Measurements from ENCODE around the gene NWD2. TPM values are rescaled to one million over a fixed set of nuclear protein-coding genes. Genes with fewer than 3 reads are reported as not detected.

NWD2 gene
- total RNA-seq, 1 donor from 2014 or later = not detected

DNA sequence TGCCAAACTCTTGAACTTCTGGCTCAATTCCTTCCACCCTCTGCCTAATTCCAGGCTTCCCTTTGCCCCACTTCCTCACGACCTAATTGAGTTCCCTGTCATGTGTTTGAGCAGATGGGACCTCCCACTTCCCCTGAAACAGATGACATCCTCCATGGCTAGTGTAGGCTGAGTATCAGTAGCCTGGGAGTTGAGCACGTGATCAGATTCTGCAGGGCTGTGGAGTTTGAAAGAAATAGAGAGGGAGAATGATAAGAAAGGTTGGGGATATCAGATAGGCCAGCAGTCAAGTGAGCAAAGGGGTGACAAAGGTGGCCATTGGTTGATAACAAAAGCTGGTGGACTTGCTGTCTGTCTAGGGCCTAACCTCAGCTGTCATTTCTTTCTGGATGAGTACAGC is 18.8 kb upstream of the NWD2 start:
- no peaks in the 10 kb centered on the region for H3K4me1 ChIP-seq (ENCODE audit: control insufficient read depth in 3 of 3, insufficient read depth in 3 of 3, low read length in 3 of 3)
- no peaks in the 10 kb centered on the region for H3K36me3 ChIP-seq (ENCODE audit: control insufficient read depth in 3 of 3, insufficient read depth in 3 of 3, low read length in 3 of 3)
- no peak overlapping the region for H3K27ac ChIP-seq (ENCODE audit: low read depth, low read length)
- no peaks in the 10 kb centered on the region for H3K9me3 ChIP-seq (ENCODE audit: control insufficient read depth in 3 of 3, low read length in 3 of 3)
- no peak overlapping the region for H3K9ac ChIP-seq (ENCODE audit: low read depth in 1 of 3, low read length in 3 of 3)
- no peak overlapping the region for H3K4me3 ChIP-seq (ENCODE audit: low read length in 3 of 3)
- no peaks in the 10 kb centered on the region for H3K27me3 ChIP-seq (ENCODE audit: control insufficient read depth in 3 of 3, insufficient read depth in 3 of 3, low read length in 3 of 3)

DNA sequence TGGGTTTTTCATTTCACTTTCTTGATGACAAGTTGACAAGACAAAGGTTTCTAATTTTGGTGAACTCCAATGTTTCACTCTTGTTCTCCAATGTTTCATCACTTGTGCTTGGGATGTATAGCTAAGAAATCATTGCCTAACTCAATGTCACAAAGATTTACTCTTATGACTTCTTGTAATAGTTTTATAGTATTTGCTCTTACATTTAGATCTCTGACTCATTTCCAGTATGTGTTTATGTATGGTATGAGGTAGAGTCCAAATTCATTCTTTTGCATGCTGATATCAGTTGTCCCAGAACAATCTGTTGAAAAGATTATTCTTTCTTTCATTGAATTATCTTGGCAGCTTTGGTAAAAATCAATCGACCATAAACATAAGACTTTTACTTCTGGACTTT is 12.2 kb upstream of the NWD2 start:
- Histone ChIP-seq H3K27me3 (ENCODE audit: control insufficient read depth in 3 of 3, insufficient read depth in 3 of 3, low read length in 3 of 3) (no peaks in the 10 kb centered on the region), H3K4me1 (ENCODE audit: control insufficient read depth in 3 of 3, insufficient read depth in 3 of 3, low read length in 3 of 3) (no peaks in the 10 kb centered on the region), H3K9me3 (ENCODE audit: control insufficient read depth in 3 of 3, low read length in 3 of 3) (no peaks in the 10 kb centered on the region), H3K27ac (ENCODE audit: low read depth, low read length) (no peak overlapping the region), H3K9ac (ENCODE audit: low read depth in 1 of 3, low read length in 3 of 3) (no peak overlapping the region), H3K36me3 (ENCODE audit: control insufficient read depth in 3 of 3, insufficient read depth in 3 of 3, low read length in 3 of 3) (no peaks in the 10 kb centered on the region), H3K4me3 (ENCODE audit: low read length in 3 of 3) (no peak overlapping the region)

DNA sequence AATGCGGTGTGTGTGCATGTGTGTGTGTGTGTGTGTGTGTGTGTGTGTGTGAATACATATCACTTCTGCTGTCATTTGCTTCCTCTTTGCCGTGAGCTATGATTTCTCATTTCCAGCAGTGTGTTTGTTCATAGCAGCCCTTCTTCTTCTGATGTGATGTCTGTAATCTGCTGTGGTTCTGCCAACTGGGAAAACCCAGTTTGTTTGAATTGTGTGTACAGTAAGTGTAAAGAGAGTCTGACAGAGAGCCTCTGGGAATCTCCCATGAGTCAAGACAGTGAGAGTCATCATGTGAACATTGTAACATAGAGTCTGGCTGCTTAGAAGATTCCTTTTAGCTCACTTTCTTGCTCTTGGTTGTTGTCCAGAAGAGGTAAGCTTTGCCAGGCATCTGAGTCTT is 8.4 kb upstream of the NWD2 start:
- no peak overlapping the region for H3K9ac ChIP-seq (ENCODE audit: low read depth in 1 of 3, low read length in 3 of 3)

DNA sequence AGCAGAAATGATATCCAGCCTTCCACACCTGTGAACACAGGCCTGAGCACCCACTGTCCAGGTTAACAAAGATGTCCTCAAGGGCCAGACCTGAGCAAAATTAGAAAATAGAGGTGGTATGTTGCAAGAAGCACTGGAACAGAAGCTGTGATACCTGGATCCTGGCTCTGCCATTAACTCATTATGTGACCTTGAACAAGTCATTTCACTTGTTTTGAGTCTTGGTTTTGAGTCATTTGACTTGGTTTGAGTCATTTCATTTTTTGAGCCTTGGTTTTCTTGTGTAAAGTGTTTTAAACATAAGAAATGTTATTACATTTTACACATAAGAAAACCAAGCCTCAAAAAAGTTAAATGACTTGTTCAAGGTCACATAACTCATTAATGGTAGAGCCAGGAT is 2.9 kb upstream of the NWD2 start:
- no peak overlapping the region for H3K4me3 ChIP-seq (ENCODE audit: low read length in 3 of 3)
- peaks cover 14 to 42% (median 16%) of the 10 kb centered on the region in 3 donors for H3K27me3 ChIP-seq (ENCODE audit: control insufficient read depth in 3 of 3, insufficient read depth in 3 of 3, low read length in 3 of 3)
- H3K36me3 ChIP-seq (ENCODE audit: control insufficient read depth in 3 of 3, insufficient read depth in 3 of 3, low read length in 3 of 3) = no peaks in the 10 kb centered on the region
- no peaks in the 10 kb centered on the region for H3K9me3 ChIP-seq (ENCODE audit: control insufficient read depth in 3 of 3, low read length in 3 of 3)
- no peak overlapping the region for H3K27ac ChIP-seq (ENCODE audit: low read depth, low read length)
- no peaks in the 10 kb centered on the region for H3K4me1 ChIP-seq (ENCODE audit: control insufficient read depth in 3 of 3, insufficient read depth in 3 of 3, low read length in 3 of 3)
- no peak overlapping the region for H3K9ac ChIP-seq (ENCODE audit: low read depth in 1 of 3, low read length in 3 of 3)

More for the DNA sequence above, 8.4 kb upstream of the NWD2 start:
- Histone ChIP-seq H3K36me3 (ENCODE audit: control insufficient read depth in 3 of 3, insufficient read depth in 3 of 3, low read length in 3 of 3) (no peaks in the 10 kb centered on the region), H3K9me3 (ENCODE audit: control insufficient read depth in 3 of 3, low read length in 3 of 3) (no peaks in the 10 kb centered on the region), H3K27me3 (ENCODE audit: control insufficient read depth in 3 of 3, insufficient read depth in 3 of 3, low read length in 3 of 3) (peaks cover 0 to 1% (median 0%) of the 10 kb centered on the region in 3 donors), H3K27ac (ENCODE audit: low read depth, low read length) (no peak overlapping the region), H3K4me3 (ENCODE audit: low read length in 3 of 3) (no peak overlapping the region), H3K4me1 (ENCODE audit: control insufficient read depth in 3 of 3, insufficient read depth in 3 of 3, low read length in 3 of 3) (no peaks in the 10 kb centered on the region)

DNA sequence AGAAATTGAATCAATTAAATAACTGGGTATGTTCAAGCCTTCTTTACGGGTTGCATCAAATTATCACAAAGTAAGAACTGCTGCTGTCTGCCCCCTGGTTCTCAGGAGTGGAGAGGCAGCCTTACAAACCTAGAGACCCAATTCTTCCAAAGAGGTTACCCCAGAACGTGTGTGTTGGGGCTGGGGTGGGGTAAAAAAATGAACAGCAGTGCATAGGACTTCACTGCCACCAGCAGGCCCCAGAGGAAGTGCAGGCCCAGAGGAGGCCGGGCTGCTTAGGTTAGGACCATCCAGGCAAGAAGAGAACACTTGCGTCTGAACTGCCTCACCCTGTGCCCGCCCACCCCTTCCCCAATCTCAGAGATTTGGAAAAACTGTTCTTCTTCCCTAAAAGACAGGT is 1.5 kb upstream of the NWD2 start:
- no peaks in the 10 kb centered on the region for H3K9me3 ChIP-seq (ENCODE audit: control insufficient read depth in 3 of 3, low read length in 3 of 3)
- no peaks in the 10 kb centered on the region for H3K36me3 ChIP-seq (ENCODE audit: control insufficient read depth in 3 of 3, insufficient read depth in 3 of 3, low read length in 3 of 3)
- H3K4me1 ChIP-seq (ENCODE audit: control insufficient read depth in 3 of 3, insufficient read depth in 3 of 3, low read length in 3 of 3) = no peaks in the 10 kb centered on the region
- H3K4me3 ChIP-seq (ENCODE audit: low read length in 3 of 3) = no peak overlapping the region
- peaks cover 14 to 48% (median 16%) of the 10 kb centered on the region in 3 donors for H3K27me3 ChIP-seq (ENCODE audit: control insufficient read depth in 3 of 3, insufficient read depth in 3 of 3, low read length in 3 of 3)
- no peak overlapping the region for H3K9ac ChIP-seq (ENCODE audit: low read depth in 1 of 3, low read length in 3 of 3)
- H3K27ac ChIP-seq (ENCODE audit: low read depth, low read length) = no peak overlapping the region

DNA sequence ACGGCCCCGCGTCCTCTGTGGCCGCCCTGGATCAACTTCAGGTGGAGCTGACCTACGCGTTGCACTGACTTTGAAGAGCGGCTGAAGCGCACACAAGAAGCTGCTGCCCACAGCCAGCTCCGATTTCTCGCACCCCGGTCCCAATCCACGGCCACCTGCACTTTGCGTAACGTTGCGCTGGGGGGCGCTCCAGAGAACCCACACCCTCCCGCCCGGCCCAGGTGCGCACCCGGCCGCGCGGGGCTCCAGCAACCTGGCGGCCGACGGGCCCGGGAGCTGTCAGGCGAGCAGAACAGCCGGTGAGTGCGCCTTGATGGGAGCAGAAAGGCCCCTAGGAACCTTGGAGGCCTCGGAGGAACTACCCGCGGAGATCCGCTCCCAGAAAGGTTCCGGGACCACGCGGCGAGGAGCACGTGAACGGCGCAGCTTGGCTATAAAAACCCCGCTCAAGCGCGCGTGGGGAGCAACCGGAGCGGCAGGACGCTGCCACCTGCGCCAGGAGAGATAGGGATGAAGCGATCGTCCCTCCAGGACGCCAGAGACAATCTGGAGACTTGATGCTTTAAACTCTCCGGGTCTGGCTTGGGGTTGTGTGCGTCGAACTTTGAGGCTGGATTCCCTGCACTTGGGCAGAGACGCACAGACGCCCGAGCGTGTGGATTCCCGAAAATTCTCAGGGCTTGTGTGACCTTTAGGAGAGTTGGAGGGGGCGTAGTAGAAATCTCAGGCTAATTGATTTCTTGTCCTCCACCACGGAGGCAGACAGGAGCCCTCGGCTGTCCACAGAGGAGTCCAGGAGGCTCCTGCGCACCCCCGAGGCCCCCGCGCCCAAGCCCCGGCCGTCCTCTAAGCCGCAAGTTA is 591 bp upstream of the NWD2 start:
- Histone ChIP-seq H3K4me3 (ENCODE audit: low read length in 3 of 3) (no peak overlapping the region), H3K4me1 (ENCODE audit: control insufficient read depth in 3 of 3, insufficient read depth in 3 of 3, low read length in 3 of 3) (no peaks in the 10 kb centered on the region), H3K27ac (ENCODE audit: low read depth, low read length) (no peak overlapping the region), H3K27me3 (ENCODE audit: control insufficient read depth in 3 of 3, insufficient read depth in 3 of 3, low read length in 3 of 3) (peaks cover 14 to 54% (median 16%) of the 10 kb centered on the region in 3 donors), H3K36me3 (ENCODE audit: control insufficient read depth in 3 of 3, insufficient read depth in 3 of 3, low read length in 3 of 3) (no peaks in the 10 kb centered on the region), H3K9me3 (ENCODE audit: control insufficient read depth in 3 of 3, low read length in 3 of 3) (no peaks in the 10 kb centered on the region), H3K9ac (ENCODE audit: low read depth in 1 of 3, low read length in 3 of 3) (no peak overlapping the region)

DNA sequence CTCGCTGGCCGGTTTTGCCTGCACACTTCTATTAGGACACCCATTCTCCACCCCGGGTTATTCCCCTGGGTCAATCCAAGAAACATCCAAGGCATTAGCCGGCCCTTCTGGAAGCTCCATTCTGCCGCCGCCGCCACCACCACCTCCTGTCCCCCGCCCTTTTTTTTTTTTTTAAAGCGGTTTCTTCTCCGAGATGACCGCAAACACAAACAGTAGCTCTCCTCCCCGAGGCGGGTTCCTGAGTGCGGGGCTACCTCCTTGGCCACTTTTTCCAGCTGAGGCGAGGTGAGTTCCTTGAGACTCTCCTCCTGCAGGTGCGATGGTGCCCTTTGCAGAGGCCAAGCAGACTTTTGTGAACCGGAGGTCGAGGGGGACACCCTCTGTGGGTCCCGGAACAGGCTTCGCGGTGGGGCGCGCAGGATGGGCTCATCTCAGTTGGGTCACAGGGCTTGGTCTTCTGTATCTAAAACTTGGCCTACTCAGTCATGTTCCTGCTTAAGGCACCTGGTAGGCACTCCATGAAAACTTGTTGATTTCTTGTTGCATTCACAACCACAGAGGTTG is 930 bp downstream of the NWD2 start:
- H3K9ac ChIP-seq (ENCODE audit: low read depth in 1 of 3, low read length in 3 of 3) = no peak overlapping the region
- no peaks in the 10 kb centered on the region for H3K36me3 ChIP-seq (ENCODE audit: control insufficient read depth in 3 of 3, insufficient read depth in 3 of 3, low read length in 3 of 3)
- H3K27ac ChIP-seq (ENCODE audit: low read depth, low read length) = no peak overlapping the region
- no peaks in the 10 kb centered on the region for H3K4me1 ChIP-seq (ENCODE audit: control insufficient read depth in 3 of 3, insufficient read depth in 3 of 3, low read length in 3 of 3)
- H3K9me3 ChIP-seq (ENCODE audit: control insufficient read depth in 3 of 3, low read length in 3 of 3) = no peaks in the 10 kb centered on the region
- no peak overlapping the region for H3K4me3 ChIP-seq (ENCODE audit: low read length in 3 of 3)
- H3K27me3 ChIP-seq (ENCODE audit: control insufficient read depth in 3 of 3, insufficient read depth in 3 of 3, low read length in 3 of 3) = peaks cover 14 to 54% (median 16%) of the 10 kb centered on the region in 3 donors

DNA sequence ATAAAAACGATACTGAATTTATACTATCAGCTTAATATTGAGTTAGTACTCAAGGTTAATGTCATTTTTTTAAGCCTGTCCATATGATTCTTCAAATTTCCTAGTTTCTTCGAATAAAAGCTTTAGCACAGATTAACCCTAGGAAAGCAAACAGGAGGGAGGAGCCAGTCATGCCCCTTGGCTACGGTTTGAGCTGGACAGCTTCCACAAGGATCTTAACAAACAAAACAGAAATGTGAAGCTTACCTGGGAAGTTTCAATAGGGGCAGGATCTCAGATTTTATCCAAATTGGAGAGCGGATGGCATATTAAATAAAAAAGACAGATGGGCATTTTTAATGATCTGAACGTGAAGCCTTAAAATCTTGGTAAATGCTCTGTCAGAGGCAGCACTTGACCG is 2.3 kb downstream of the NWD2 start:
- H3K27me3 ChIP-seq (ENCODE audit: control insufficient read depth in 3 of 3, insufficient read depth in 3 of 3, low read length in 3 of 3) = peaks cover 14 to 50% (median 16%) of the 10 kb centered on the region in 3 donors
- no peak overlapping the region for H3K4me3 ChIP-seq (ENCODE audit: low read length in 3 of 3)
- H3K36me3 ChIP-seq (ENCODE audit: control insufficient read depth in 3 of 3, insufficient read depth in 3 of 3, low read length in 3 of 3) = no peaks in the 10 kb centered on the region
- no peak overlapping the region for H3K9ac ChIP-seq (ENCODE audit: low read depth in 1 of 3, low read length in 3 of 3)
- H3K4me1 ChIP-seq (ENCODE audit: control insufficient read depth in 3 of 3, insufficient read depth in 3 of 3, low read length in 3 of 3) = no peaks in the 10 kb centered on the region
- no peak overlapping the region for H3K27ac ChIP-seq (ENCODE audit: low read depth, low read length)
- no peaks in the 10 kb centered on the region for H3K9me3 ChIP-seq (ENCODE audit: control insufficient read depth in 3 of 3, low read length in 3 of 3)

DNA sequence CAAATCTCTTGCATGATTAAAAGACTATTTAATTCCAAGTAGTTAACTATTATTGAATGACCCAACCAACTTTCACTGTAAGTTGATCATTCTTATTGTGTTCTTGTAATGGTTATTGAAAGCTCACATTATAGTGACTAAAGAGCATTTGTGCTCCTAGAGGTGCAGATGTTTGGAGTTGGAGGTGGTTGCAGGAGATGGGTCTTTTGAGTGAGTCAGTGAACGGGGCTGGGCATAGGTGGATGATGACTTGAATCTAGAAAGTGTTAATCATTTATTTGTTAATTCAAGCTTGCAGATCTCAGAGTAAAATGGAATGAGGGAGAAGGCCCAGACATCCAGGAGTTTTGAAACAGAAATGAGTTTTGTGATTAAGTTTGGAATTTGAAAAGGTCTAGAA is 13.7 kb downstream of the NWD2 start:
- Histone ChIP-seq H3K4me1 (ENCODE audit: control insufficient read depth in 3 of 3, insufficient read depth in 3 of 3, low read length in 3 of 3) (no peaks in the 10 kb centered on the region), H3K9me3 (ENCODE audit: control insufficient read depth in 3 of 3, low read length in 3 of 3) (no peaks in the 10 kb centered on the region), H3K27ac (ENCODE audit: low read depth, low read length) (no peak overlapping the region), H3K27me3 (ENCODE audit: control insufficient read depth in 3 of 3, insufficient read depth in 3 of 3, low read length in 3 of 3) (peaks cover 0 to 2% (median 0%) of the 10 kb centered on the region in 3 donors), H3K36me3 (ENCODE audit: control insufficient read depth in 3 of 3, insufficient read depth in 3 of 3, low read length in 3 of 3) (no peaks in the 10 kb centered on the region), H3K4me3 (ENCODE audit: low read length in 3 of 3) (no peak overlapping the region), H3K9ac (ENCODE audit: low read depth in 1 of 3, low read length in 3 of 3) (no peak overlapping the region)

DNA sequence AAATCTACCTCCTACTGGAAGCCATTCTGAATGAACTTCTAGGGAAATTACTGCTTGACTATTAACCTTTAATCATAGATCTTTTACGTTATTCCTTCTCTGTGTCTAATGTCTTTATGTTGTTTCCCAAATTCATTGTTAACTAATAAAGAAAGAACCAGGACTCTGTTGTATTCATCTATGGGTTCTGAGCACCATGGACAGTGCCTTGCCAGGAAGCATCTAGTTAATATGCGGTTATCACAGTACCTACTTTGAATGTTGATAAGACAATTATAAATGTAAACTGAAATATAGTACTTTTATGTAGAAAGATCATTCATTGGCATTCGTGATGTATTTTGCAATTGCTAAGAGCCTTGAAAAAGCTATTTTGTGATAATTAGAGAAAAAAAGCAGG is 23.8 kb downstream of the NWD2 start:
- Histone ChIP-seq H3K27me3 (ENCODE audit: control insufficient read depth in 3 of 3, insufficient read depth in 3 of 3, low read length in 3 of 3) (no peaks in the 10 kb centered on the region), H3K9ac (ENCODE audit: low read depth in 1 of 3, low read length in 3 of 3) (no peak overlapping the region), H3K27ac (ENCODE audit: low read depth, low read length) (no peak overlapping the region), H3K9me3 (ENCODE audit: control insufficient read depth in 3 of 3, low read length in 3 of 3) (no peaks in the 10 kb centered on the region), H3K4me3 (ENCODE audit: low read length in 3 of 3) (no peak overlapping the region), H3K36me3 (ENCODE audit: control insufficient read depth in 3 of 3, insufficient read depth in 3 of 3, low read length in 3 of 3) (no peaks in the 10 kb centered on the region), H3K4me1 (ENCODE audit: control insufficient read depth in 3 of 3, insufficient read depth in 3 of 3, low read length in 3 of 3) (no peaks in the 10 kb centered on the region)

All from skeletal muscle tissue (tissue), 4 donors.